ENCODE measurements around the gene ZNF311.

ZNF311 gene

GRCh38 chr6:28981431-28981832 lies 23.7 kb downstream of the ZNF311 start:
- Histone ChIP-seq H3K27me3 (ENCODE audit: insufficient read depth, poor library complexity, severe bottlenecking) (no peaks in the 10 kb centered on the region), H3K4me3 (replicated peaks; ENCODE audit: insufficient read depth, low read length) (peak overlapping the region; percentile 51), H3K27ac (replicated peaks) (peak overlapping the region; percentile 84)
- peak in 1 of 2 experiments; percentile 73 for DNase-seq (ENCODE audit: low read depth in 1 of 2, low spot score in 1 of 2)
- no peak for TF ChIP-seq POLR2AphosphoS5 (IDR thresholded peaks at IDR 0.05; ENCODE audit: low read depth)
- TF ChIP-seq SPI1 (IDR thresholded peaks at IDR 0.05; ENCODE audit: borderline replicate concordance, low read depth) = no peak
- no peak for TF ChIP-seq REST (IDR thresholded peaks at IDR 0.05; ENCODE audit: insufficient replicate concordance, low read depth)
- TF ChIP-seq CTCF (IDR thresholded peaks at IDR 0.05; ENCODE audit: insufficient read depth, low read length) = no peak
- TF ChIP-seq GABPA (IDR thresholded peaks at IDR 0.05; ENCODE audit: low read depth) = no peak

- no peak for TF ChIP-seq REST (IDR thresholded peaks at IDR 0.05; ENCODE audit: insufficient replicate concordance, low read depth)
- TF ChIP-seq POLR2AphosphoS5 (IDR thresholded peaks at IDR 0.05; ENCODE audit: low read depth) = no peak
- TF ChIP-seq CTCF (IDR thresholded peaks at IDR 0.05; ENCODE audit: insufficient read depth, low read length) = peak; percentile 20
- peak in 1 of 2 experiments; percentile 84 for DNase-seq (ENCODE audit: low read depth in 1 of 2, low spot score in 1 of 2)
- H3K27ac ChIP-seq (replicated peaks) = peak overlapping the region; percentile 84
- peak overlapping the region; percentile 51 for H3K4me3 ChIP-seq (replicated peaks; ENCODE audit: insufficient read depth, low read length)
- no peaks in the 10 kb centered on the region for H3K27me3 ChIP-seq (ENCODE audit: insufficient read depth, poor library complexity, severe bottlenecking)
These were observed 24.2 kb downstream of the ZNF311 start for GRCh38 chr6:28980852-28981430.

GRCh38 chr6:28980137-28980851 lies 24.8 kb downstream of the ZNF311 start:
- DNase-seq (ENCODE audit: low read depth in 1 of 2, low spot score in 1 of 2) = peak in 1 of 2 experiments; percentile 22
- Histone ChIP-seq H3K27ac (replicated peaks) (peak overlapping the region; percentile 84), H3K27me3 (ENCODE audit: insufficient read depth, poor library complexity, severe bottlenecking) (no peaks in the 10 kb centered on the region), H3K4me3 (replicated peaks; ENCODE audit: insufficient read depth, low read length) (peak overlapping the region; percentile 51)
- no peak for TF ChIP-seq CTCF (IDR thresholded peaks at IDR 0.05; ENCODE audit: insufficient read depth, low read length)
- TF ChIP-seq SPI1 (IDR thresholded peaks at IDR 0.05; ENCODE audit: borderline replicate concordance, low read depth) = no peak
- no peak for TF ChIP-seq GABPA (IDR thresholded peaks at IDR 0.05; ENCODE audit: low read depth)
- TF ChIP-seq REST (IDR thresholded peaks at IDR 0.05; ENCODE audit: insufficient replicate concordance, low read depth) = no peak
- TF ChIP-seq POLR2AphosphoS5 (IDR thresholded peaks at IDR 0.05; ENCODE audit: low read depth) = no peak
